ENCODE data around the gene SLC66A3.

GRCh38 chr2:11180653-11181052 lies 25.4 kb downstream of the SLC66A3 start:
- TF ChIP-seq CTCF (IDR thresholded peaks at IDR 0.05; ENCODE audit: insufficient read depth, low read length, poor library complexity, severe bottlenecking) (no peak), EZH2phosphoT487 (conservative IDR thresholded peaks at IDR 0.05; ENCODE audit: low read length) (no peak)

All from SU-DHL-6 (cell line).